H1 (cell line): Measurements from ENCODE around the gene GPATCH2L.

Experiments used
- CHD2 ChIP-seq: IDR thresholded peaks from 2 replicates; pipeline ENCODE4 v1.6.1; 2012; ENCODE audit warnings: low read length, improper control_type of control experiment
- FOSL1 ChIP-seq: IDR thresholded peaks from 2 replicates; pipeline ENCODE4 v1.6.1; 2011; ENCODE audit warnings: mild to moderate bottlenecking, low read depth, low read length, moderate library complexity; ENCODE audit not compliant: insufficient read depth
- RXRA ChIP-seq: IDR thresholded peaks from 2 replicates; pipeline ENCODE4 v1.6.1; 2011; ENCODE audit warnings: low read depth, mild to moderate bottlenecking, low read length, moderate library complexity; ENCODE audit not compliant: insufficient read depth
- TAF1 ChIP-seq: IDR thresholded peaks from 2 replicates; pipeline ENCODE4 v1.6.1; 2011; ENCODE audit warnings: mild to moderate bottlenecking, low read depth, low read length
- TF ChIP-seq, protein P1 (sequence below), 3 experiments: IDR thresholded peaks; 1 replicate in 2 of 3; 2 replicates in 1 of 3; pipeline versions ENCODE4 v1.5.1 to v1.6.1; 2011; ENCODE audit warnings: low read length in 3 of 3, mild to moderate bottlenecking in 3 of 3, inconsistent platforms in 2 of 3, low read depth in 1 of 3, moderate library complexity in 1 of 3; ENCODE audit not compliant: insufficient read depth in 1 of 3; ENCODE audit errors: control extremely low read depth in 1 of 3

GRCh38 chr14:76232800-76233199, 81.1 kb downstream of the GPATCH2L start:
- TF ChIP-seq, protein P1, sequence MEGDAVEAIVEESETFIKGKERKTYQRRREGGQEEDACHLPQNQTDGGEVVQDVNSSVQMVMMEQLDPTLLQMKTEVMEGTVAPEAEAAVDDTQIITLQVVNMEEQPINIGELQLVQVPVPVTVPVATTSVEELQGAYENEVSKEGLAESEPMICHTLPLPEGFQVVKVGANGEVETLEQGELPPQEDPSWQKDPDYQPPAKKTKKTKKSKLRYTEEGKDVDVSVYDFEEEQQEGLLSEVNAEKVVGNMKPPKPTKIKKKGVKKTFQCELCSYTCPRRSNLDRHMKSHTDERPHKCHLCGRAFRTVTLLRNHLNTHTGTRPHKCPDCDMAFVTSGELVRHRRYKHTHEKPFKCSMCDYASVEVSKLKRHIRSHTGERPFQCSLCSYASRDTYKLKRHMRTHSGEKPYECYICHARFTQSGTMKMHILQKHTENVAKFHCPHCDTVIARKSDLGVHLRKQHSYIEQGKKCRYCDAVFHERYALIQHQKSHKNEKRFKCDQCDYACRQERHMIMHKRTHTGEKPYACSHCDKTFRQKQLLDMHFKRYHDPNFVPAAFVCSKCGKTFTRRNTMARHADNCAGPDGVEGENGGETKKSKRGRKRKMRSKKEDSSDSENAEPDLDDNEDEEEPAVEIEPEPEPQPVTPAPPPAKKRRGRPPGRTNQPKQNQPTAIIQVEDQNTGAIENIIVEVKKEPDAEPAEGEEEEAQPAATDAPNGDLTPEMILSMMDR (IDR thresholded peaks at IDR 0.05; ENCODE audit: control extremely low read depth in 1 of 3, insufficient read depth in 1 of 3, low read depth in 1 of 3, low read length in 3 of 3), result no peak
- TF ChIP-seq TAF1 (no peak), FOSL1 (no peak), CHD2 (no peak), RXRA (no peak)
